Activated T-helper 2 cell treated with anti-CD3 and anti-CD28 coated beads, Interferon-gamma antibody, Interleukin-2, Interleukin-4, amounts not matched to agents 10 μg/mL and 5 μg/mL and 100 μg/mL, durations not matched to agents 14 hours and 24 hours and 36 hours (primary cell): Measurements from ENCODE around the gene OSER1. TPM values are rescaled to one million over a fixed set of nuclear protein-coding genes. Genes with fewer than 3 reads are reported as not detected.
"Not testable (repeated sequence)": the region's sequence is repeated elsewhere in the genome, so short reads cannot be mapped to it uniquely, and the experiment has no call there.

ENCODE experiments used
- DNase-seq: peaks from one replicate; pipeline ENCODE4 v3.0.0; 2021; ENCODE audit warnings: low spot score
- H3K27ac Mint-ChIP-seq: one replicate; pipeline ENCODE4 v1.8.0; 2021; ENCODE audit warnings: mixed read lengths
- H3K27me3 Mint-ChIP-seq: one replicate; pipeline ENCODE4 v1.8.0; 2021; ENCODE audit warnings: low read depth, mixed read lengths
- H3K36me3 Mint-ChIP-seq: one replicate; pipeline ENCODE4 v1.8.0; 2021; ENCODE audit warnings: low read depth, mixed read lengths
- H3K4me1 Mint-ChIP-seq: one replicate; pipeline ENCODE4 v1.8.0; 2021; ENCODE audit warnings: low read depth, mixed read lengths
- H3K4me3 Mint-ChIP-seq: one replicate; pipeline ENCODE4 v1.8.0; 2021; ENCODE audit warnings: low read depth, mild to moderate bottlenecking, moderate library complexity, mixed read lengths
- H3K9me3 Mint-ChIP-seq: one replicate; pipeline ENCODE4 v1.8.0; 2021; ENCODE audit warnings: mixed read lengths
- intact Hi-C: fragments of 100-400 bp; cut with micrococcal nuclease; formaldehyde crosslinking; loops from one replicate; pipeline ENCODE4 v1.15.1; 2023
- total RNA-seq: library from RNA; stranded (reverse); gene quantifications from 2 replicates; pipeline ENCODE4 v1.2.3, GENCODE V29; 2022

Gene OSER1
- total RNA-seq, 1 donor from 2014 or later: 22.4 TPM

GRCh38 chr20:44190197-44190852 lies 20.2 kb downstream of the OSER1 start:
- peak; percentile 17 for DNase-seq
- H3K27me3 Mint-ChIP-seq: peaks cover 36% of the 10 kb centered on the region
- intact Hi-C loops: loop anchor here (1.0 to 5.0 kb wide), 2 partner anchors 53 to 74 kb away; no protein-coding TSS in a partner anchor
- not testable (repeated sequence) for H3K4me3 Mint-ChIP-seq, H3K9me3 Mint-ChIP-seq, H3K27ac Mint-ChIP-seq, H3K4me1 Mint-ChIP-seq, H3K36me3 Mint-ChIP-seq

DNA sequence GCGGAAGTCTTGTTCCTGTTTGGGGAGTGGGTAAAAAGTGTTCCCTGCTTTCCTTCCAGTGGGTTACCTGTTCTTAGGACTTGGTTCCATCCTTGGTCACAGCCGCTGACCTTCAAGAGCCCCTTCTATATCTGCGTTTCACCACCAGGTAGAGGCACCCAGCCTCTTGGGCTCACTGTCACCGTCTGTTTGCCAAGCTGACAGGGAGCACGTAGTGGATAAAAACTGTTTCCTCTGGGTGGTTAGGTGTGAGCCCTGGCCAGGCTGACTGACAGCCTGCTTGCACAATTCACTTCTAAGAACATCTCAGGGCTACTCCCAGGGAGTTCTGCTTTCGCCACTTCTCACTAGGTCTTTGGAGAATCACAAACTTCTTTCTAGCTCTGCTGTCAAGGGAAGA lies 21.8 kb downstream of the OSER1 start:
- Mint-ChIP-seq H3K4me1 (peaks cover 3% of the 10 kb centered on the region), H3K27ac (no peak overlapping the region), H3K27me3 (peaks cover 47% of the 10 kb centered on the region), H3K4me3 (no peak overlapping the region), H3K36me3 (no peaks in the 10 kb centered on the region), H3K9me3 (no peaks in the 10 kb centered on the region)
- no peak for DNase-seq
- intact Hi-C loops: no loop called here

DNA sequence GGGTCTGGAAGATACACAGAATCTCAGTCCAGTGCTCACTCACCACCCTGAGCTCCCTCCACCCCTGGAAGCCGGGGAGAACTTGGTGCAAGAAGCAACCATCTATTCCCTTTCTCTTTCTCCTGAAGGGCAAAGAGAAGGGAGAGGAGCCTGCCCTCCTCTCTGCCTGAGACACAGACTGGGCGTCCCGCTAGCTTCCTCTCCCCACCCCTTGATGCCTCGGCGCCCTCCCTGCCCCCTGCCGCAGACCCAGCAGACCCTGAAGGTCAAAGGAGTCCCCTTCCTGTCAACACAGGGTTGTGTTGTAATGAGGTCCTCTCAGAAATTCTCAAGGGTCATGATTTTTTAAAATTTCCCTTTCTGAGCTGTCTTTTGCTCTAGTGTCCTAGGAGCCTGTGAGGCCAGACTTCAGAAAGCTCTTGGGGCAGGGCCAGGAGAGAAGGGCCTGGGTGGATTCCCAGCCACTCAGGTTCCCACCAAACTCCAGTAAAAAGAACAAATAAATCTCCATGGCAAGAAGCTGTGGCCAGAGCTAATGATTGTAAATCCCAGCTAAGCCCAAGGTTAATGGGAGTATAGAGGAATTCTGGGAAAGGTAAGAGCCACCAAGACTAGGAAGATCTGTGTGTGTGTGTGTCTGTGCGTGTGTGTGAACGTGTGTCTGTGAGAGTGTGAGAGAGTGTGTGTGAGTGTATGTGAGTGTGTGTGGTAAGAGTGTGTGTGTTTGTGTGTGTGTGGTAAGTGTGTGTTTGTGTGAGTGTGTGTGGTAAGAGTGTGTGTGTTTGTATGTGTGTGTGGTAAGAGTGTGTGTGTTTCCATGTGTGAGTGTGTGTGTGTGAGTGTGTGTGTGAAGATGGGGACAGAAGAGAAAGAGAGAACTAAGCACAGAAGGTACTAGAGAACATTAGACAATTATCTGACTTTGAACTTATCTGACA lies 22.5 kb downstream of the OSER1 start:
- H3K36me3 Mint-ChIP-seq: no peaks in the 10 kb centered on the region
- H3K4me3 Mint-ChIP-seq: no peak overlapping the region
- no peak for DNase-seq
- H3K9me3 Mint-ChIP-seq: no peaks in the 10 kb centered on the region
- H3K4me1 Mint-ChIP-seq: peaks cover 3% of the 10 kb centered on the region
- H3K27me3 Mint-ChIP-seq: peaks cover 47% of the 10 kb centered on the region
- no peak overlapping the region for H3K27ac Mint-ChIP-seq
- intact Hi-C loops: no loop called here

DNA sequence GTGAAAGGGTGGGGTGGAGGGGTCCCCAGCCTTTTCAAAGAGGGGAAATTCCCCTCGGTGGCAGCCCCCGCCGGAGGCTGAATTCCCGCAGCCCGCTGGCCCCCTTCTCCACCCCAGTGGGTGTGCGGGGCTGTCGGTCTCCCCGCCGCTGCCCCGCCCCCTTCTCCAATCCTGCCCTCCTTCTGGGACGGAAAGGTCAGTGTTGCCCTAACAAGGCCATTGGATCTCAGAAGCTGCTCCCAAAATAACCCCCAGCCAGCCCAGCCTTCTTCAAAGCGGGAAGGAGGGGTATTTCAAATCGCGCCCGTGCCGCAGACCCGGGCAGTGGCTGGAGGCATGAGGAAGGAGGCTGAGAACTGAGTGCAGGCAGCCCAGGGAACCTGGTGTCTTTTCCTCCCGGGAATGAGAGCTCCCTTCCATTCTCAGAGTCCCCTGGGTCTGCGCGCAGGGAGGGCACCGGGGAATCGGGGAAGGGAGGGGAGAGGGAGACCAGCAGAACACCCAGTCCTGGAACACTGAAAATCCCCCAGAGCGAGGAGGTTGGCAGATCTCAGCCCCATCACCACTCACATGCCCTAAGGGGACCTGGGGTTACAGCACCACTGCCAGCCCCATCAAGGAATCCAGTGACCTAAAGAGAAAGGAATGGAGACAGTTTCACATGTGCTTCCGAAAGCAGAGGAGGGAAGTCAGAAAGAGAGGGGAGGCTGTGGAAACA lies 23.4 kb downstream of the OSER1 start, which contains the start of gene JPH2:
TSS of gene JPH2 (minus strand) at position 135 of the 718 bp plus-strand sequence. CDS start 483 bp downstream, outside the sequence.
- no peaks in the 10 kb centered on the region for H3K36me3 Mint-ChIP-seq
- intact Hi-C loops: no loop called here
- H3K27me3 Mint-ChIP-seq: peaks cover 48% of the 10 kb centered on the region
- H3K27ac Mint-ChIP-seq: no peak within 1 kb of the TSS
- H3K9me3 Mint-ChIP-seq: no peaks in the 10 kb centered on the region
- H3K4me1 Mint-ChIP-seq: peaks cover 4% of the 10 kb centered on the region
- no peak for DNase-seq
- H3K4me3 Mint-ChIP-seq: no peak within 1 kb of the TSS

DNA sequence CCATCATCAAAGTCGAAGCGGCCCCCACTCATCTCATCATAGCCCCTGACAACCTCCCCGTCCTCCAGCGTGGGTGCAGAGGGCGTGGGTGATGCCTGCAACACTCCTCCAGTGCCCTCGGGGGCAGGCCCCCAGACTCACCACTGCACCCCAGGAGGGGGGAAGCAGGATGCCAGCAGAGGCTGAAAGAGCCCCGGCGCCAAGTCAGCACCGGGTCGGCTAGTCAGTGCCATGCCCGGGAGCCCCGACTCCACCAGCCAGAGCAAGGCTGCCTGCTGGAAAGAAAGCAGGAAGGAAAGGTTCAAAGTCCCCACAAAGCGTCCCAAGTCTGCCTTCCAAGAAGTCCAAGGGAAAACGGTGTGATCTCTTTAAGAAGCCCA lies 23.9 kb downstream of the OSER1 start:
- intact Hi-C loops: no loop called here
- peaks cover 4% of the 10 kb centered on the region for H3K4me1 Mint-ChIP-seq
- H3K9me3 Mint-ChIP-seq: no peaks in the 10 kb centered on the region
- DNase-seq: no peak
- H3K27ac Mint-ChIP-seq: no peak overlapping the region
- H3K4me3 Mint-ChIP-seq: no peak overlapping the region
- no peaks in the 10 kb centered on the region for H3K36me3 Mint-ChIP-seq
- H3K27me3 Mint-ChIP-seq: peaks cover 51% of the 10 kb centered on the region

DNA sequence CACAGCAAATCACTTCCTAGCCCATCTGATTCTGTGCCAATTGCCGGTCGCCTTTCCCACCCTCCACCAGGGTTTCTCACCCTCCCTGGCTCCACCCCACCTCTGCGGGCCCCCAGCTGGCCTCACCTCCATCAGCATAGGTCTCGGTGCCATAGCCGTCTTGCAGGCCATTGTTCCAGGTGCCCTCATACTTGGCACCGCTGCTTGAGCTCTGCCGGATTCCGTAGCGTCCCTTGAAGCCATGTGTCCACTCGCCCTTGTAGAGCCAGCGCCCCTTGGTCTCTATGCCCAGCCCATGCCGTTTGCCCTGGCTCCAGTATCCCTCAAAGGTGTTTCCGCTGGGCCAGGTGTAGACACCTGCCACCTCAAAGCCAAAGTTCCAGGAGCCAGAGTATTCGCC lies 24.4 kb downstream of the OSER1 start:
- Mint-ChIP-seq H3K27ac (no peak overlapping the region), H3K27me3 (peaks cover 55% of the 10 kb centered on the region)
- intact Hi-C loops: no loop called here

DNA sequence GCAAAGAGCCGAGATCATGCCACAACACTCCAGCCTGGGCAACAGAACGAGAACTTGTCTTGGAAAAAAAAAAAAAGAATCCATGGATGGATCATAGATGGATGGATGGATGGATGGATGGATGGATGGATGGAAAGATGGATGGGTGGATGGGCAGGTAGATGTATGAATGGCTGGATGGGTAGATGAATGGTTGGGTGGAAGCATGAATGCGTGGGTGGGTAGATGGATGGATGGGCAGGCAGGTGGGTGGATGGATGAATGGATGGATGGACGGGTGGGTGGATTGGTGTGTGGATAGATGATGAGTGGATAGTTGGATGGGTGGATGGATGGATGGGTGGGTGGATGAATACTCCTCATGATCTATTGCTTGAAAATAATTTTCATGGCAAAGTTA lies 25.0 kb downstream of the OSER1 start:
- Mint-ChIP-seq H3K36me3 (no peaks in the 10 kb centered on the region), H3K4me3 (no peak overlapping the region), H3K27me3 (peaks cover 56% of the 10 kb centered on the region), H3K4me1 (peaks cover 4% of the 10 kb centered on the region), H3K27ac (no peak overlapping the region), H3K9me3 (no peaks in the 10 kb centered on the region)
- DNase-seq: no peak
- intact Hi-C loops: no loop called here

More for the DNA sequence above, 24.4 kb downstream of the OSER1 start:
- DNase-seq: no peak
- Mint-ChIP-seq H3K4me1 (peaks cover 4% of the 10 kb centered on the region), H3K9me3 (no peaks in the 10 kb centered on the region), H3K4me3 (no peak overlapping the region), H3K36me3 (no peaks in the 10 kb centered on the region)

- Mint-ChIP-seq H3K4me3 (no peak overlapping the region), H3K9me3 (no peaks in the 10 kb centered on the region), H3K36me3 (no peaks in the 10 kb centered on the region), H3K27me3 (peaks cover 49% of the 10 kb centered on the region), H3K27ac (no peak overlapping the region), H3K4me1 (peaks cover 3% of the 10 kb centered on the region)
- no peak for DNase-seq
- intact Hi-C loops: no loop called here
Measured at GRCh38 chr20:44183282-44183681, 27.3 kb downstream of the OSER1 start.

- Mint-ChIP-seq H3K36me3 (no peaks in the 10 kb centered on the region), H3K4me1 (peaks cover 1% of the 10 kb centered on the region), H3K4me3 (no peak overlapping the region), H3K27me3 (peaks cover 46% of the 10 kb centered on the region), H3K27ac (no peak overlapping the region), H3K9me3 (no peaks in the 10 kb centered on the region)
- DNase-seq: no peak
- intact Hi-C loops: no loop called here
Measured at GRCh38 chr20:44182863-44183262, 27.7 kb downstream of the OSER1 start.

DNA sequence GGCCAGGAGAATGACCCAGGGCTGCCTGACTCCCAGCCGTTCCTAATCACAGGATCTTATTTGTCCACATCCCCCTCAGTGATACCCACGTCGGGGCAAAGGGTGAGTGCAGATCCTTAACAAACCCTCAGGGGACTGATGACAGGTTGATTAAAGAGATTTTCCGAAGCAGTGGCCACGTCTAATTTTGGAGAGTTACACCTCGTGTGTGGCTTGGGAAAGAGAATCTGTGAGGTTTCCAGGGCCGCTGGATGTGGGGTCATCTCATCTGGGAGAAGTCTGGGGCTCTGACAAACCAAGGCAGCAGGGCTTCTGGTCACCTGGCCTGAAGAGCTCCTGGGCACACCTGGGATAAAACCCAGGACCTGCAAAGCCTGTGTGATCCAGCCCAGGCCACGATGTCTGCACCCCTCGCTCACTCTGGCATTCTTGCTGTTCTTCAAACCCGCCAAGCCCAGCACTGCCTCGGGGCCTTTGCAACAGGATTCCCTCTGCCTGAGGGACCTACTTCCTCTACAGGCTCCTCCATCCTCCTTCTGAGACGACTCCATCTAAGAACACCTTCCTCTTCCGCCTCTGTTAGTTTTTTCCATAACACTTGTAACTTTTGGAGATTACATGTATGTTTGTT lies 28.3 kb downstream of the OSER1 start:
- H3K9me3 Mint-ChIP-seq: no peaks in the 10 kb centered on the region
- no peak for DNase-seq
- H3K4me1 Mint-ChIP-seq: peaks cover 1% of the 10 kb centered on the region
- intact Hi-C loops: no loop called here
- H3K36me3 Mint-ChIP-seq: no peaks in the 10 kb centered on the region
- H3K27me3 Mint-ChIP-seq: peaks cover 42% of the 10 kb centered on the region
- no peak overlapping the region for H3K27ac Mint-ChIP-seq
- H3K4me3 Mint-ChIP-seq: no peak overlapping the region

- Mint-ChIP-seq H3K4me1 (peaks cover 1% of the 10 kb centered on the region), H3K4me3 (no peak overlapping the region), H3K27ac (no peak overlapping the region), H3K9me3 (no peaks in the 10 kb centered on the region), H3K36me3 (no peaks in the 10 kb centered on the region), H3K27me3 (peaks cover 38% of the 10 kb centered on the region)
- DNase-seq: no peak
- intact Hi-C loops: no loop called here
Measured at GRCh38 chr20:44181611-44182010, 29.0 kb downstream of the OSER1 start.

GRCh38 chr20:44180814-44181213 lies 29.8 kb downstream of the OSER1 start:
- no peak for DNase-seq
- Mint-ChIP-seq H3K4me3 (no peak overlapping the region), H3K4me1 (peaks cover 1% of the 10 kb centered on the region), H3K9me3 (no peaks in the 10 kb centered on the region), H3K27ac (no peak overlapping the region), H3K36me3 (no peaks in the 10 kb centered on the region), H3K27me3 (peaks cover 34% of the 10 kb centered on the region)
- intact Hi-C loops: no loop called here
